Measurements from ENCODE around the gene NPPB. TPM values are rescaled to one million over a fixed set of nuclear protein-coding genes. Genes with fewer than 3 reads are reported as not detected.

The NPPB gene
- total RNA-seq, 1 donor: not detected

DNA sequence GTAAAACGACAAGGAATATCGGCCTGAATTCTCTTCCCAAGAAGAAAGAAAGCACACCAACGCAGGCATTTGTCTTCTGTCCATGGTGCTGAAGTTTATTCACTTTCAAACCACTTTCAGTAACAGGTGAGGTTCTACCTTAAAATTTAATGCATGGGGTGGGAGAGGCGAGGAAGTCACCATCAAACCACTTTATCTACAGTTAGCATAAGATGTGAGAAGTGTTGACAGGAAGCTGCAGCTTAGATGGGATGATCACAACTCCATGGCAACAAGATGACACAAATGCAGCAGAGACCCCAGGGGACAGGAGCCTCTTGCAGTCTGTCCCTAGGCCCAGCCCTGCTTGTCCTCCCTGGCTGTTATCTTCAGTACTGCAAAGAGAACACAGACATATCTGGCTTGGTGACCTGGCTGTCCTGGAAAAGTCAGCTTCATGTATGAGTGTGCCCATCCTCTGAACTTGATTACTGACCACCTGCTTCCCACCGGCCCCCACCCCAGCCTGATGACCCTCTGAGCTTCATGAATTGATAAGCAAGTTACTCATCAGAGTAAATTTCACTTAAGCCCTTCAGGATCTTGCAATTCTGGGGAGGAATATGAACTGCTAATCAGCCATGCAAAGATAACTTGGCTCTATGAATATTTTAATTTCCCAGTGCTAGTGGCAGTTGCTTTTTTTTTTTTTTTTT, 13.0 kb downstream of the NPPB start:
- peak; percentile 85 for DNase-seq (ENCODE audit: insufficient read length, low spot score, missing footprints)
- Histone ChIP-seq H4K20me1 (ENCODE audit: insufficient read depth, low read length) (peaks cover 13% of the 10 kb centered on the region), H3K27ac (ENCODE audit: low read depth, low read length) (no peak overlapping the region), H3K4me3 (ENCODE audit: insufficient read depth, low read length) (no peak overlapping the region), H3K4me2 (ENCODE audit: insufficient read depth, low read length) (no peak overlapping the region), H3K4me1 (ENCODE audit: insufficient read depth, low read length) (no peaks in the 10 kb centered on the region), H3K9me3 (ENCODE audit: low read depth, low read length) (no peaks in the 10 kb centered on the region), H3K79me2 (ENCODE audit: insufficient read depth, low read length) (no peaks in the 10 kb centered on the region), H3K36me3 (ENCODE audit: insufficient read depth, low read length) (peaks cover 40% of the 10 kb centered on the region), H3K27me3 (ENCODE audit: insufficient read depth, low read length) (no peaks in the 10 kb centered on the region), H2AFZ (ENCODE audit: low read length) (no peak overlapping the region)
- TF ChIP-seq, protein P1, sequence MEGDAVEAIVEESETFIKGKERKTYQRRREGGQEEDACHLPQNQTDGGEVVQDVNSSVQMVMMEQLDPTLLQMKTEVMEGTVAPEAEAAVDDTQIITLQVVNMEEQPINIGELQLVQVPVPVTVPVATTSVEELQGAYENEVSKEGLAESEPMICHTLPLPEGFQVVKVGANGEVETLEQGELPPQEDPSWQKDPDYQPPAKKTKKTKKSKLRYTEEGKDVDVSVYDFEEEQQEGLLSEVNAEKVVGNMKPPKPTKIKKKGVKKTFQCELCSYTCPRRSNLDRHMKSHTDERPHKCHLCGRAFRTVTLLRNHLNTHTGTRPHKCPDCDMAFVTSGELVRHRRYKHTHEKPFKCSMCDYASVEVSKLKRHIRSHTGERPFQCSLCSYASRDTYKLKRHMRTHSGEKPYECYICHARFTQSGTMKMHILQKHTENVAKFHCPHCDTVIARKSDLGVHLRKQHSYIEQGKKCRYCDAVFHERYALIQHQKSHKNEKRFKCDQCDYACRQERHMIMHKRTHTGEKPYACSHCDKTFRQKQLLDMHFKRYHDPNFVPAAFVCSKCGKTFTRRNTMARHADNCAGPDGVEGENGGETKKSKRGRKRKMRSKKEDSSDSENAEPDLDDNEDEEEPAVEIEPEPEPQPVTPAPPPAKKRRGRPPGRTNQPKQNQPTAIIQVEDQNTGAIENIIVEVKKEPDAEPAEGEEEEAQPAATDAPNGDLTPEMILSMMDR (IDR thresholded peaks at IDR 0.05; ENCODE audit: extremely low read depth, low read depth, low read length): no peak

DNA sequence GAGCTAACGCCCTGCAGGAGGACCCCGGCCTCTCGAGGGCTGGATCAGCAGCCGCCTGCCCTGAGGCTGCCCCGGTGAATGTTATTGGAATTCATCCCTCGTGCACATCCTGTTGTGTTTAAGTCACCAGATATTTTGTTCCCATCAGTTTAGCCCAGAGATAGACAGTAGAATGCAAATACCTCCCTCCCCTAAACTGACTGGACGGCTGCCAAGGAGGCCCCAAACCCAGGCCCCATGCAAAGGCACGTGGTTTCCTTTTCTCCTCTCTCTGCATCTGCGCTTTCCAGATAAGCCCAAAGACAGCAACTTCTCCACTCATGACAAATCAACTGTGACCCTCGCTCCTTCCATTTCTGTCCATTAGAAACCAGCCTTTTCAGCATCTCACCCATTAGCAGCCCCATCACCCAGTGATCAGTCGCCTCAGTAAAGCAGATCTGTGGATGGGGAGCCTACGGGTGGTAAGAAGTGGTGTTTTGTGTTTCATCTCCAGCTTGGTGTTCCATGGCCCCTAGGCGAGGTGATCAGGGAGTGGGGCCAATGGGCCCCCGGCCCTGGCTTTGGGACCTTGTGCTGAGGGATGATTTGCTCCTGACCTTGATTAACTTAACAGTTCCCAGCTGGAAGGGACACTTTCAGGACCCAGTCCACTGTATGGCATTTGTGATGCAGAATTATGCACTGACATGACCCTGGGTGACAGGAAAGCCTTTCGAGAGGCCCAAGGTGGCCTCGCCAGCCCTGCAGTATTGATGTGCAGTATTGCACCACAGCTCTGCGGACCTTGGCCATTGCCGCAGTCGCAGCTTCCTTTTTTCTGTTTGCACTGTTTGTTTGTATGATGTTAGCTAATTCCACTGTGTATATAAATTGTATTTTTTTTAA, 16.3 kb downstream of the NPPB start:
- Histone ChIP-seq H3K27me3 (ENCODE audit: insufficient read depth, low read length) (no peaks in the 10 kb centered on the region), H3K4me3 (ENCODE audit: insufficient read depth, low read length) (no peak overlapping the region), H3K36me3 (ENCODE audit: insufficient read depth, low read length) (peaks cover 71% of the 10 kb centered on the region), H4K20me1 (ENCODE audit: insufficient read depth, low read length) (peaks cover 21% of the 10 kb centered on the region), H3K79me2 (ENCODE audit: insufficient read depth, low read length) (no peaks in the 10 kb centered on the region), H3K27ac (ENCODE audit: low read depth, low read length) (no peak overlapping the region), H2AFZ (ENCODE audit: low read length) (no peak overlapping the region), H3K4me1 (ENCODE audit: insufficient read depth, low read length) (no peaks in the 10 kb centered on the region), H3K4me2 (ENCODE audit: insufficient read depth, low read length) (no peak overlapping the region), H3K9me3 (ENCODE audit: low read depth, low read length) (no peaks in the 10 kb centered on the region)
- TF ChIP-seq, protein P1 (IDR thresholded peaks at IDR 0.05; ENCODE audit: extremely low read depth, low read depth, low read length): no peak
- DNase-seq (ENCODE audit: insufficient read length, low spot score, missing footprints): peak; percentile 35

DNA sequence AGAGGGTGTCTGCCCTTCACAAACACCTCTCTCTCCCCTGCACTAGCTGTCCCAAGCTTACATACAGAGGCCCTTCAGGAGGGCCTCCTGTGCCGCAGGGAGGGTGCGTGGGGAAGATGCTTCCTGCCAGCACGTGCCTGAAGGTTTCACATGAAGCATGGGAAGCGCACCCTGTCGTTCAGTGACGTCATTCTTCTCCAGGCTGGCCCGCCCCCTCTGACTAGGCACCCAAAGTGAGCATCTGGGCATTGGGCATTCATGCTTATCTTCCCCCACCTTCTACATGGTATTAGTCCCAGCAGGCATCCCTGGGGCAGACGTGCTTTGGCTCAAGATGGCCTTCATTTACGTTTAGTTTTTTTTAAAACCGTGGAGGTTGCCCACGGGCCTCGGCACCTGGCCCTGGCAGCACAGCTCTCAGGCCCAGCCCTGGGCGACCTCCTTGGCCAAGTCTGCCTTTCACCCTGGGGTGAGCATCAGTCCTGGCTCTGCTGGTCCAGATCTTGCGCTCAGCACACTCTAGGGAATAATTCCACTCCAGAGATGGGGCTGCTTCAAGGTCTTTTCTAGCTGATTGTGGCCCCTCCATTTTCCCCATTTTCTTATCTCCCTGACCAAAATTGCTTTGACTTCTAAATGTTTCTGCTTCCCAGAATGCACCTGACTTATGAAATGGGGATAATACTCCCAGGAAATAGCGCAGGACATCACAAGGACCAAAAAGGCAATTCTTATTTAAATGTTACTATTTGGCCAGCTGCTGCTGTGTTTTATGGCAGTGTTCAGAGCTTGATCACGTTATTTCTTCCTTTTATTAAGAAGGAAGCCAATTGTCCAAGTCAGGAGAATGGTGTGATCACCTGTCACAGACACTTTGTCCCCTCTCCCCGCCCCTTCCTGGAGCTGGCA, 17.2 kb downstream of the NPPB start:
- Histone ChIP-seq H4K20me1 (ENCODE audit: insufficient read depth, low read length) (peaks cover 17% of the 10 kb centered on the region), H3K36me3 (ENCODE audit: insufficient read depth, low read length) (peaks cover 78% of the 10 kb centered on the region), H3K27ac (ENCODE audit: low read depth, low read length) (no peak overlapping the region)

More for the DNA sequence above, 17.2 kb downstream of the NPPB start:
- DNase-seq (ENCODE audit: insufficient read length, low spot score, missing footprints): no peak
- Histone ChIP-seq H3K27me3 (ENCODE audit: insufficient read depth, low read length) (no peaks in the 10 kb centered on the region), H3K4me3 (ENCODE audit: insufficient read depth, low read length) (no peak overlapping the region), H3K9me3 (ENCODE audit: low read depth, low read length) (no peaks in the 10 kb centered on the region), H3K79me2 (ENCODE audit: insufficient read depth, low read length) (no peaks in the 10 kb centered on the region), H3K4me2 (ENCODE audit: insufficient read depth, low read length) (no peak overlapping the region), H2AFZ (ENCODE audit: low read length) (no peak overlapping the region), H3K4me1 (ENCODE audit: insufficient read depth, low read length) (no peaks in the 10 kb centered on the region)
- TF ChIP-seq, protein P1 (IDR thresholded peaks at IDR 0.05; ENCODE audit: extremely low read depth, low read depth, low read length): no peak

Data from osteoblast (primary cell).